Skeletal muscle satellite cell (primary cell): ENCODE results near the gene GNAO1.
A peak's percentile ranks its signal among the peaks of the same experiment; 100 is the strongest.
"Not testable (repeated sequence)": the region's sequence is repeated elsewhere in the genome, so short reads cannot be mapped to it uniquely, and the experiment has no call there.

Experiments
- H3K27me3 ChIP-seq: 2 replicates; pipeline ENCODE4 v1.7.0; 2013; ENCODE audit warnings: low read length; ENCODE audit not compliant: control insufficient read depth, insufficient read depth
- H3K36me3 ChIP-seq: 2 replicates; pipeline ENCODE4 v1.7.0; 2013; ENCODE audit warnings: mild to moderate bottlenecking, control low read depth, low read length; ENCODE audit not compliant: insufficient read depth
- H3K4me1 ChIP-seq: 2 replicates; pipeline ENCODE4 v1.7.0; 2013; ENCODE audit warnings: low read length; ENCODE audit not compliant: control insufficient read depth, insufficient read depth
- H3K4me2 ChIP-seq: 2 replicates; pipeline ENCODE4 v1.7.0; 2013; ENCODE audit warnings: mild to moderate bottlenecking, low read length
- H3K4me3 ChIP-seq: 2 replicates; pipeline ENCODE4 v1.7.0; 2013; ENCODE audit warnings: low read length
- H3K9ac ChIP-seq: 2 replicates; pipeline ENCODE4 v1.7.0; 2013; ENCODE audit warnings: mild to moderate bottlenecking, low read depth, low read length, moderate library complexity
- H3K9me3 ChIP-seq: replicated peaks from 2 replicates; pipeline ENCODE4 v1.7.0; 2013; ENCODE audit warnings: mild to moderate bottlenecking, control low read depth, low read length

The GNAO1 gene

GRCh38 chr16:56368545-56368944, 177.3 kb downstream of the GNAO1 start:
- Histone ChIP-seq H3K4me2 (no peak overlapping the region), H3K9me3 (no peaks in the 10 kb centered on the region), H3K4me3 (no peak overlapping the region), H3K9ac (no peak overlapping the region), H3K36me3 (peaks cover 42% of the 10 kb centered on the region), H3K4me1 (peaks cover 12% of the 10 kb centered on the region), H3K27me3 (no peaks in the 10 kb centered on the region)

DNA sequence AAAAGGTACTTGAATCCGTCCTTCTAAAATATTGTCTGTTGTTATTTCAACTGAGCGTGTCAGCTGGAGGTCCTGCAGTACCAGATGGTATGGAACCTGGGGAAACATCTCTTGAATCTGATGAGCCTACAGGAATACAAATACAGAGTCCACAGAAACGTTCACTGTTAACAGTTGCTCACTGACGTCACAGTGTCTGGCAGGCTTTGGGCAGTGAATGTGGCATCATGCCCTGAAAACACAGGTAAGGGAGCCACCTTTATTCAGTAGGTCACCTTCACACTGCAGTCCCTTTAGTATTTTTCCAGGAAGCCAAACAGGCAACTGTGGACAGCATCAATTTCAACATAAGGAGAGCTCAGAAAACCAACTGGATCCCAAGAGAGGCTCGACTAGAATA, 177.9 kb downstream of the GNAO1 start:
- no peaks in the 10 kb centered on the region for H3K27me3 ChIP-seq
- H3K36me3 ChIP-seq: peaks cover 36% of the 10 kb centered on the region
- no peak overlapping the region for H3K4me3 ChIP-seq
- H3K9ac ChIP-seq: no peak overlapping the region
- H3K9me3 ChIP-seq: no peaks in the 10 kb centered on the region
- no peak overlapping the region for H3K4me2 ChIP-seq
- peaks cover 12% of the 10 kb centered on the region for H3K4me1 ChIP-seq

GRCh38 chr16:56370185-56370874, 179.0 kb downstream of the GNAO1 start:
- Histone ChIP-seq H3K36me3 (peaks cover 32% of the 10 kb centered on the region), H3K9ac (no peak overlapping the region), H3K4me2 (peak overlapping the region; percentile 37), H3K27me3 (no peaks in the 10 kb centered on the region), H3K4me1 (peaks cover 12% of the 10 kb centered on the region), H3K9me3 (no peaks in the 10 kb centered on the region), H3K4me3 (no peak overlapping the region)

- Histone ChIP-seq H3K9me3 (no peaks in the 10 kb centered on the region), H3K4me1 (peaks cover 12% of the 10 kb centered on the region), H3K36me3 (peaks cover 31% of the 10 kb centered on the region), H3K27me3 (no peaks in the 10 kb centered on the region), H3K9ac (no peak overlapping the region), H3K4me2 (peak overlapping the region; percentile 37), H3K4me3 (no peak overlapping the region)
These were observed 179.8 kb downstream of the GNAO1 start for GRCh38 chr16:56370875-56371659.

DNA sequence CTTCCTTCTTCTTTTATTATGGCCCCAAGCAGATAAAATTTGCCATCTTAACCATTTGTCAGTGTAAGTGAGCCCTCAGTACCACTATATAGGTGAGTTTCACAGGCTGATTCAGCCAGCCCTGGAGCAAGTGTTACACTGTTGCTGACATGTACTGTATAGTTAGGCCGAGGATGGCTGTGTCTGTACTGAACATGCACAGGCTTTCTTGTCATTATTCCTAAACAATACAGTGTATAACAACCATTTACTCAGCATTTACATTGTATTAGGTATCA, 180.3 kb downstream of the GNAO1 start:
- Histone ChIP-seq H3K36me3 (peaks cover 31% of the 10 kb centered on the region), H3K4me2 (no peak overlapping the region), H3K9ac (no peak overlapping the region), H3K4me3 (no peak overlapping the region), H3K27me3 (no peaks in the 10 kb centered on the region), H3K9me3 (no peaks in the 10 kb centered on the region), H3K4me1 (peaks cover 12% of the 10 kb centered on the region)

DNA sequence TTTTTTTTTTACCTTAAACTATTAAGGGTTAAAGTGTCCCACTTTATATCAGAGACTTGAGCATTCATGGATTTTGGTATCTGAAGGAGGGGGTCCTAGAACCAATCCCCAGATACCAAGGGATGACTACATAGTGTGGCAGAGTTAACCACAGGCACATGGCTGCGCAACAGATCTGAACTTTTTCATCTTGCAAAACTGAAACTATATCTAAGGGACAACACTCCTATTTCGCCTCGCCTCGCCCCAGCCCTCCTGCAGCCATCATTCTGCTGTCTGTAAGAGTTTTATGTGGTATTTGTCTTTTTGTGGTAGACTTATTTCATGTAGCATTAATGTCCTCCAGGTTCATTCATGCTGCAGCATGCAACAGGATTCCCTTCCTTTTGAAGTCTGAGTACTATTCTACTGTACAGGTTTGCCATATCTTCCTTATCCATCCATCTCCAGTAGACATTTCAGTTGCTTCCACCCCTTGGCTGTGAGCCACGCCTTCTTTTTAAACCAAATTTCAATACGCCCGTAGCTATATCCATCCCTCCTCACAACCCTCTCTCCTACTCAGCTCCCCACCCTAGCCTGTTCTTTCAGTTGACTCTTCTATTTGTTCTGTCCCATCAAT, 180.8 kb downstream of the GNAO1 start:
- Histone ChIP-seq H3K4me1 (peaks cover 12% of the 10 kb centered on the region), H3K4me2 (no peak overlapping the region), H3K36me3 (peaks cover 25% of the 10 kb centered on the region), H3K27me3 (no peaks in the 10 kb centered on the region), H3K4me3 (no peak overlapping the region), H3K9ac (no peak overlapping the region), H3K9me3 (no peaks in the 10 kb centered on the region)

- peaks cover 12% of the 10 kb centered on the region for H3K4me1 ChIP-seq
- H3K27me3 ChIP-seq: no peaks in the 10 kb centered on the region
- no peak overlapping the region for H3K9ac ChIP-seq
- no peak overlapping the region for H3K4me2 ChIP-seq
- H3K9me3 ChIP-seq: no peaks in the 10 kb centered on the region
- H3K36me3 ChIP-seq: peaks cover 25% of the 10 kb centered on the region
- H3K4me3 ChIP-seq: no peak overlapping the region
These were observed 181.7 kb downstream of the GNAO1 start for GRCh38 chr16:56373003-56373402.

DNA sequence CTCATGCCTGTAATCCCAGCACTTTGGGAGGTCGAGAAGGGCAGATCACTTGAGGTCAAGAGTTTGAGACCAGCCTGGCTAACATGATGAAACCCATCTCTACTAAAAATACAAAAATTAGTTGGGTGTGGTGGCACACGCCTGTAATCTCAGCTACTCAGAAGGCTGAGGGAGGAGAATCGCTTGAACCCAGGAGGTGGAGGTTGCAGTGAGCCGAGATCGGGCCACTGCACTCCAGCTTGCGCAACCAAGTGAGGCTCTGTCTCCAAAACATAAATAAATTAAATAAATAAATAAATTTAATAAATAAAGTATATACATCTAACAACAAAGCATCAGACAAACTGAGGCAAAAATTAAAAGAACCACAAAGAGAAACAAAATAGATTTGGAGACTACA, 184.5 kb downstream of the GNAO1 start:
- not testable (repeated sequence) for H3K9me3 ChIP-seq, H3K27me3 ChIP-seq, H3K4me1 ChIP-seq, H3K4me2 ChIP-seq, H3K9ac ChIP-seq, H3K4me3 ChIP-seq
- peaks cover 35% of the 10 kb centered on the region for H3K36me3 ChIP-seq

DNA sequence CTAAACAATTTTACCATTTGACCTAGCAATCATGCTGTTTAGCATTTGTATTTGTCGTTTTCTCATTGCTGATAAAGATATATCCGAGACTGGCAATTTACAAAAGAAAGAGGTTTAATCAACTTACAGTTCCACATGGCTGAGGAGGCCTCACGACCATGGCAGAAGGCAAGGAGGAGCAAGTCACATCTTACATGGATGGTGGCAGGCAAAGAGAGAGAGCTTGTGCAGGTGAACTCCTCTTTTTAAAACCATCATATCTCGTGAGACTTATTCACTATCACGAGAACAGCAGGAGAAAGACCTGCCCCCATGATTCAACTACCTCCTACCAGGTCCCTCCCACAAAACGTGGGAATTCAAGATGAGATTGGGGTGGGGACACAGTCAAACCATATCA, 187.8 kb downstream of the GNAO1 start:
- H3K4me2 ChIP-seq, H3K9me3 ChIP-seq, H3K9ac ChIP-seq, H3K27me3 ChIP-seq, H3K4me1 ChIP-seq, H3K4me3 ChIP-seq: not testable (repeated sequence)
- H3K36me3 ChIP-seq: peaks cover 65% of the 10 kb centered on the region

DNA sequence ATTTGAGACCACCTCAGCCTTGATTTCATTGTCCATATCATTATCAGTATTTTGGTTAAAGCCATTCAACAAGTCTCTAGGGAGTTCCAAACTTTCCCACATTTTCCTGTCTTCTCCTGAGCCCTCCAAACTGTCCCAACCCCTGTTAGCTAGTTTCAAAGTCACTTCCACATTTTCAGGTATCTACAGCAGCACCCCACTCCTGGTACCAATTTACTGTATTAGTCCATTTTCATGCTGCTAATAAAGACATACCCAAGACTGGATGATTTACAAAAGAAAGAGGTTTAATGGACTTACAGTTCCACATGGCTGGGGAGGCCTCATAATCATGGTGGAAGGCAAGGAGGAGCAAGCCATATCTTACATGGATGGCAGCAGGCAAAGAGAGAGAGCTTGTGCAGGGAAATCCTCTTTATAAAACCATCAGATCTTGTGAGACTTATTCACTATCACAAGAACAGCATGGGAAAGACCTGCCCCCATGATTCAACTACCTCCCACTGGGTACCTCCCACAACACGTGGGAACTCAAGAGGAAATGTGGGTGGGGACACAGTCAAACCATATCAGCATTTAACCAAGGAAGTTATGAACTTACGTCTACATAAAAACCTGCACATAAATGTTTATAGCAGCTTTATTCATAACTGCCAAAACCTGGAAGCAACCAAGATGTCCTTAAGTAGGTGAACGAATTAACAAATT, 189.6 kb downstream of the GNAO1 start:
- H3K4me1 ChIP-seq, H3K4me3 ChIP-seq: not testable (repeated sequence)
- peaks cover 73% of the 10 kb centered on the region for H3K36me3 ChIP-seq

DNA sequence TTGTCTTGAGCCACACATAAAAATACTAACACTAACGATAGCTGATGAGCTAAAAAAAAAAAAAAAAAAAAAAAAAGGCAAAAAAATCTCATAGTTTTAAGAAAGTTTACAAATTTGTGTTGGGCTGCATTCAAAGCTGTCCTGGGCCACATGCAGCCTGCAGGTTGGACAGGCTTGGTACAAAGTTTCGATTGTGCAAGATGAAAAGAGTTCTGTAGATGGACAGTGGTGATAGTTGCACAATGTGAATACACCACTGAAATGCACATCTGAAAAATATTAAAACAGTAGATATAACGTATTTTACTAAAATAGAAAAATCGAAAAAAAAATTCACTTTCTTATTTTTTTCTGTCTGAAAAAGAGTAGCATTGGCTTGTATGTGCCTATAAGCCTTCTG, 191.2 kb downstream of the GNAO1 start:
- H3K9ac ChIP-seq: no peak overlapping the region
- peaks cover 73% of the 10 kb centered on the region for H3K36me3 ChIP-seq
- no peaks in the 10 kb centered on the region for H3K27me3 ChIP-seq
- H3K9me3 ChIP-seq: no peaks in the 10 kb centered on the region
- H3K4me2 ChIP-seq: no peak overlapping the region
- no peak overlapping the region for H3K4me3 ChIP-seq
- H3K4me1 ChIP-seq: peaks cover 3% of the 10 kb centered on the region

More for the DNA sequence above, 189.6 kb downstream of the GNAO1 start:
- H3K9ac ChIP-seq, H3K27me3 ChIP-seq, H3K4me2 ChIP-seq, H3K9me3 ChIP-seq: not testable (repeated sequence)
